Heart left ventricle (tissue), 13 donors: ENCODE data around the gene MAML1.

ENCODE experiments used
- POLR2A ChIP-seq, 2 donors: fragments of 450-650 bp; IDR thresholded peaks; one replicate each; pipeline ENCODE4 v1.6.1; 2017; ENCODE audit warnings: antibody characterized with exemption in 2 of 2, mild to moderate bottlenecking in 2 of 2, moderate library complexity in 2 of 2
- TF ChIP-seq, protein P1 (sequence below), 12 donors: fragments of 200-600 bp; sonication (generic) in 4 of 12; IDR thresholded peaks; one replicate each; pipeline versions ENCODE4 v1.5.0 to v1.8.0; 2018 to 2022; ENCODE audit warnings: antibody characterized with exemption in 12 of 12, mild to moderate bottlenecking in 5 of 12
- donor health status: ischemic (EF 13 %, LVEDD 7.1; RV severe dilation, severe dysfunction).
- donor health status: DM: no; HTN: yes; CAD: no.
- donor health status: DM: no; HTN: no; CAD: no.
- donor health status: ischemic (EF 25% LVEDD 6.9; RV normal size, moderate dysfunction).
- donor health status: ischemic (EF 25% LVEDD 5.7; RV mildly dilated, moderate dysfunction).
- donor health status: ischemic (EF 35%, LVEDD 5.7; RV mildly dilated, moderate dysfunction).
- donor health status: nonischemic (EF 11% LVEDD 7.7; RV severe dilation, severe dysfunction).
- donor health status: DM: yes; HTN: yes; CAD: no.
- donor health status: PGD.
- donor health status: ischemic (EF 29% LVEDD 5.4; RV normal size, mild dysfunction).
- donor health status: nonischemic (EF 23%, LVEDD 6.1; RV moderate dilation, normal function).

GRCh38 chr5:179762781-179763176 lies 30.2 kb downstream of the MAML1 start:
- TF ChIP-seq, protein P1, sequence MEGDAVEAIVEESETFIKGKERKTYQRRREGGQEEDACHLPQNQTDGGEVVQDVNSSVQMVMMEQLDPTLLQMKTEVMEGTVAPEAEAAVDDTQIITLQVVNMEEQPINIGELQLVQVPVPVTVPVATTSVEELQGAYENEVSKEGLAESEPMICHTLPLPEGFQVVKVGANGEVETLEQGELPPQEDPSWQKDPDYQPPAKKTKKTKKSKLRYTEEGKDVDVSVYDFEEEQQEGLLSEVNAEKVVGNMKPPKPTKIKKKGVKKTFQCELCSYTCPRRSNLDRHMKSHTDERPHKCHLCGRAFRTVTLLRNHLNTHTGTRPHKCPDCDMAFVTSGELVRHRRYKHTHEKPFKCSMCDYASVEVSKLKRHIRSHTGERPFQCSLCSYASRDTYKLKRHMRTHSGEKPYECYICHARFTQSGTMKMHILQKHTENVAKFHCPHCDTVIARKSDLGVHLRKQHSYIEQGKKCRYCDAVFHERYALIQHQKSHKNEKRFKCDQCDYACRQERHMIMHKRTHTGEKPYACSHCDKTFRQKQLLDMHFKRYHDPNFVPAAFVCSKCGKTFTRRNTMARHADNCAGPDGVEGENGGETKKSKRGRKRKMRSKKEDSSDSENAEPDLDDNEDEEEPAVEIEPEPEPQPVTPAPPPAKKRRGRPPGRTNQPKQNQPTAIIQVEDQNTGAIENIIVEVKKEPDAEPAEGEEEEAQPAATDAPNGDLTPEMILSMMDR (IDR thresholded peaks at IDR 0.05) = no peak
- no peak for TF ChIP-seq POLR2A (IDR thresholded peaks at IDR 0.05)
